H1 (cell line): ENCODE data around the gene IRAK1BP1. TPM values are rescaled to one million over a fixed set of nuclear protein-coding genes. Genes with fewer than 3 reads are reported as not detected.

Source experiments
- CTCF ChIA-PET: fragments of 300-600 bp; sonication (Branson Sonifier 250); formaldehyde crosslinking; loops from one replicate; lab custom pipeline; 2021; ENCODE audit not compliant: partially characterized antibody; lab: Charles Lee
- POLR2A ChIA-PET: fragments of 300-600 bp; sonication (Branson Sonifier 250); formaldehyde crosslinking; loops from one replicate; lab custom pipeline; 2021; ENCODE audit warnings: inconsistent platforms; ENCODE audit not compliant: partially characterized antibody; lab: Charles Lee
- DNase-seq, 2 experiments: peaks; one replicate each; pipeline versions ENCODE4 v3.0.0 to v3.0.0-alpha.2; 2010 to 2022; ENCODE audit warnings: low spot score in 2 of 2, low read depth in 1 of 2, mixed read lengths in 1 of 2
- FAIRE-seq: peaks from 2 replicates; lab custom pipeline; 2011; peaks lifted over from hg19 to GRCh38; lab: Jason Lieb, UNC
- H2AFZ ChIP-seq: 2 replicates; pipeline ENCODE4 v1.8.1; 2012; ENCODE audit warnings: low read length, inconsistent platforms
- H2AK5ac ChIP-seq: 2 replicates; pipeline ENCODE4 v1.6.1; 2013; ENCODE audit warnings: low read depth, low read length
- H2BK120ac ChIP-seq: replicated peaks from 2 replicates; pipeline ENCODE3; 2013; ENCODE audit warnings: low read depth, low read length, inconsistent platforms
- H2BK12ac ChIP-seq: 2 replicates; pipeline ENCODE4 v1.6.1; 2013; ENCODE audit warnings: low read depth, low read length
- H2BK15ac ChIP-seq: 2 replicates; pipeline ENCODE4 v1.6.1; 2013; ENCODE audit warnings: low read length
- H2BK20ac ChIP-seq: 2 replicates; pipeline ENCODE4 v1.6.1; 2013; ENCODE audit warnings: low read length
- H2BK5ac ChIP-seq: 2 replicates; pipeline ENCODE4 v1.6.1; 2013; ENCODE audit warnings: low read depth, low read length
- H3K14ac ChIP-seq: 2 replicates; pipeline ENCODE4 v1.6.1; 2013; ENCODE audit warnings: inconsistent platforms; ENCODE audit not compliant: insufficient read length
- H3K18ac ChIP-seq: 2 replicates; pipeline ENCODE4 v1.6.1; 2013; ENCODE audit warnings: low read length; ENCODE audit errors: extremely low read depth
- H3K23ac ChIP-seq: 2 replicates; pipeline ENCODE4 v1.6.1; 2013; ENCODE audit warnings: inconsistent platforms; ENCODE audit not compliant: insufficient read length
- H3K23me2 ChIP-seq: 2 replicates; pipeline ENCODE4 v1.6.1; 2013; ENCODE audit warnings: low read depth, low read length
- H3K27ac ChIP-seq: 2 replicates; pipeline ENCODE4 v1.6.1; 2011; ENCODE audit warnings: low read depth, low read length, inconsistent platforms
- H3K27me3 ChIP-seq, 4 experiments: replicated peaks in 1 of 4; 1 replicate in 1 of 4; 2 replicates in 3 of 4; pipeline versions ENCODE4 v1.6.1 to v1.8.1; 2011 to 2013; ENCODE audit warnings: low read length in 3 of 4, mild to moderate bottlenecking in 3 of 4, inconsistent platforms in 2 of 4, mixed read lengths in 2 of 4, moderate library complexity in 1 of 4; ENCODE audit not compliant: control insufficient read depth in 3 of 4, insufficient read depth in 3 of 4; ENCODE audit errors: extremely low read depth in 1 of 4
- H3K36me3 ChIP-seq, 4 experiments: 2 replicates each; pipeline versions ENCODE4 v1.6.1 to v1.8.1; 2011 to 2013; ENCODE audit warnings: mild to moderate bottlenecking in 4 of 4, low read length in 3 of 4, moderate library complexity in 2 of 4, control low read depth in 1 of 4, inconsistent platforms in 1 of 4; ENCODE audit not compliant: insufficient read depth in 4 of 4, control insufficient read depth in 2 of 4
- H3K4ac ChIP-seq: replicated peaks from 2 replicates; pipeline ENCODE3; 2013; ENCODE audit warnings: low read length, low read depth, mixed read lengths, inconsistent platforms; ENCODE audit not compliant: insufficient read length
- H3K4me1 ChIP-seq, 4 experiments: replicated peaks in 1 of 4; 1 replicate in 1 of 4; 2 replicates in 3 of 4; pipeline versions ENCODE4 v1.6.1 to v1.8.1; 2011 to 2013; ENCODE audit warnings: low read length in 3 of 4, inconsistent platforms in 2 of 4, mixed read lengths in 1 of 4; ENCODE audit not compliant: insufficient read depth in 4 of 4, control insufficient read depth in 3 of 4
- H3K4me2 ChIP-seq, 2 experiments: 2 replicates each; pipeline versions ENCODE4 v1.6.1 to v1.8.1; 2011 to 2013; ENCODE audit warnings: low read depth in 2 of 2, low read length in 2 of 2, control low read depth in 1 of 2, inconsistent platforms in 1 of 2, mild to moderate bottlenecking in 1 of 2; ENCODE audit not compliant: insufficient read depth in 1 of 2
- H3K4me3 ChIP-seq, 4 experiments: fragments of 200-600, 300-600 bp in 1 of 4; sonication (generic), shearing (Covaris generic), sonication (Bioruptor Twin) in 1 of 4; 2 replicates each; pipeline versions ENCODE4 v1.5.1 to v1.8.1; 2011 to 2016; ENCODE audit warnings: low read length in 4 of 4, low read depth in 3 of 4, control low read depth in 2 of 4, inconsistent platforms in 2 of 4, mild to moderate bottlenecking in 2 of 4, mixed read lengths in 1 of 4, moderate library complexity in 1 of 4; ENCODE audit not compliant: insufficient read depth in 2 of 4; ENCODE audit errors: extremely low read depth in 1 of 4
- H3K56ac ChIP-seq: replicated peaks from 2 replicates; pipeline ENCODE3; 2013; ENCODE audit warnings: low read depth, mild to moderate bottlenecking, mixed read lengths, low read length, inconsistent platforms; ENCODE audit not compliant: insufficient read length
- H3K79me1 ChIP-seq: 2 replicates; pipeline ENCODE4 v1.6.1; 2013; ENCODE audit warnings: low read depth, low read length, control low read depth
- H3K79me2 ChIP-seq, 2 experiments: 2 replicates each; pipeline versions ENCODE4 v1.6.1 to v1.8.1; 2012 to 2013; ENCODE audit warnings: low read length in 2 of 2, mild to moderate bottlenecking in 2 of 2, inconsistent platforms in 1 of 2; ENCODE audit not compliant: insufficient read depth in 2 of 2, control insufficient read depth in 1 of 2
- H3K9ac ChIP-seq, 4 experiments: replicated peaks in 1 of 4; 1 replicate in 1 of 4; 2 replicates in 3 of 4; pipeline versions ENCODE4 v1.6.1 to v1.8.1; 2011 to 2013; ENCODE audit warnings: low read depth in 3 of 4, low read length in 3 of 4, control low read depth in 2 of 4, mild to moderate bottlenecking in 2 of 4, moderate library complexity in 2 of 4, inconsistent platforms in 1 of 4; ENCODE audit errors: extremely low read depth in 1 of 4
- H3K9me3 ChIP-seq, 2 experiments: 2 replicates each; pipeline versions ENCODE4 v1.6.1 to v1.8.1; 2012 to 2013; ENCODE audit warnings: mild to moderate bottlenecking in 2 of 2, moderate library complexity in 2 of 2, control low read depth in 1 of 2, inconsistent platforms in 1 of 2, low read depth in 1 of 2, low read length in 1 of 2, mixed read lengths in 1 of 2; ENCODE audit not compliant: insufficient read depth in 2 of 2
- H4K20me1 ChIP-seq, 2 experiments: replicated peaks in 1 of 2; 2 replicates each; pipeline versions ENCODE3 to v1.8.1; 2011 to 2013; ENCODE audit warnings: inconsistent platforms in 2 of 2, low read length in 2 of 2, mild to moderate bottlenecking in 1 of 2; ENCODE audit not compliant: insufficient read depth in 2 of 2, control insufficient read depth in 1 of 2
- H4K5ac ChIP-seq: 2 replicates; pipeline ENCODE4 v1.6.1; 2013; ENCODE audit warnings: low read length, low read depth, mixed read lengths, inconsistent platforms; ENCODE audit not compliant: insufficient read length
- H4K8ac ChIP-seq: 2 replicates; pipeline ENCODE4 v1.8.0; 2013; ENCODE audit warnings: mild to moderate bottlenecking, moderate library complexity, low read length, inconsistent platforms; ENCODE audit not compliant: insufficient read depth; ENCODE audit errors: extremely low read depth
- H4K91ac ChIP-seq: replicated peaks from 2 replicates; pipeline ENCODE3; 2013; ENCODE audit warnings: low read length, mixed read lengths, inconsistent platforms; ENCODE audit not compliant: insufficient read length
- BRCA1 ChIP-seq: IDR thresholded peaks from 2 replicates; pipeline ENCODE4 v1.6.1; 2012; ENCODE audit warnings: low read depth, low read length, improper control_type of control experiment
- CBX5 ChIP-seq: fragments of 300-800, 300-1000 bp; sonication (generic); IDR thresholded peaks from 2 replicates; pipeline ENCODE4 v1.7.1; 2016; ENCODE audit warnings: antibody characterized with exemption, low read length, low read depth
- EGR1 ChIP-seq: IDR thresholded peaks from 2 replicates; pipeline ENCODE4 v1.6.1; 2011; ENCODE audit warnings: low read depth, low read length, borderline replicate concordance
- KDM1A ChIP-seq: fragments of 200-600, 300-600 bp; sonication (generic); IDR thresholded peaks from 2 replicates; pipeline ENCODE4 v1.7.1; 2016; ENCODE audit warnings: mild to moderate bottlenecking, low read length, borderline replicate concordance
- NRF1 ChIP-seq: IDR thresholded peaks from 2 replicates; pipeline ENCODE4 v1.6.1; 2011; ENCODE audit warnings: mild to moderate bottlenecking, low read depth, low read length, improper control_type of control experiment
- PHF8 ChIP-seq: fragments of 200-600 bp; sonication (generic); conservative IDR thresholded peaks from 2 replicates; pipeline ENCODE4 v1.7.1; 2012; ENCODE audit warnings: low read depth, mild to moderate bottlenecking, inconsistent platforms, low read length, moderate library complexity
- POLR2AphosphoS5 ChIP-seq: IDR thresholded peaks from 2 replicates; pipeline ENCODE4 v1.6.1; 2011; ENCODE audit warnings: low read depth, low read length
- RXRA ChIP-seq: IDR thresholded peaks from 2 replicates; pipeline ENCODE4 v1.6.1; 2011; ENCODE audit warnings: low read depth, mild to moderate bottlenecking, low read length, moderate library complexity; ENCODE audit not compliant: insufficient read depth
- SP1 ChIP-seq: IDR thresholded peaks from 2 replicates; pipeline ENCODE4 v1.6.1; 2011; ENCODE audit warnings: low read depth, low read length
- TAF1 ChIP-seq: IDR thresholded peaks from 2 replicates; pipeline ENCODE4 v1.6.1; 2011; ENCODE audit warnings: mild to moderate bottlenecking, low read depth, low read length
- TEAD4 ChIP-seq: IDR thresholded peaks from 2 replicates; pipeline ENCODE4 v1.6.1; 2012; ENCODE audit warnings: low read depth, low read length, inconsistent platforms, mixed read lengths
- WGBS, 2 experiments: shearing (Covaris generic) in 1 of 2; methylation state at CpG; one replicate each; pipeline versions ENCODE4 v1.1.6 to v1.1.7; 2013 to 2015; ENCODE audit warnings: low lambda C conversion rate in 2 of 2, mixed read lengths in 2 of 2, inconsistent platforms in 1 of 2, low coverage in 1 of 2, missing lambda C conversion rate in 1 of 2; ENCODE audit not compliant: insufficient replicate concordance in 2 of 2, insufficient coverage in 1 of 2, insufficient read length in 1 of 2; ENCODE audit errors: extremely low coverage in 1 of 2, missing lambda C conversion rate in 1 of 2; 5-methylcytosine and 5-hydroxymethylcytosine counted together
- polyA plus RNA-seq, 7 experiments: library from polyadenylated mRNA; depleted of rRNA in 3 of 7; stranded (reverse) in 5 of 7; unstranded in 2 of 7; fragments of >200 nt in 5 of 7; fragments of 200-250 nt in 2 of 7; gene quantifications; 1 replicate in 5 of 7; 2 replicates in 1 of 7; 4 replicates in 1 of 7; pipeline versions ENCODE4 v1.2.1 to v1.2.3, GENCODE V29; 2011 to 2013; ENCODE audit warnings: missing spikeins in 2 of 7, mixed read lengths in 2 of 7
- total RNA-seq: library from RNA; stranded (reverse); fragmentation: NEBNext Ultra II Directional; extraction: Animal tissue kit (Norgen Biotek cat#: 25700); gene quantifications from 2 replicates; pipeline ENCODE4 v1.2.1, GENCODE V29; 2021

IRAK1BP1 gene
- total and polyA plus RNA-seq, 2 of the 8 experiments (the other 6 are each of a cell fraction or from before 2014, with no cell fraction given), result 3.7 to 4.7 TPM

DNA sequence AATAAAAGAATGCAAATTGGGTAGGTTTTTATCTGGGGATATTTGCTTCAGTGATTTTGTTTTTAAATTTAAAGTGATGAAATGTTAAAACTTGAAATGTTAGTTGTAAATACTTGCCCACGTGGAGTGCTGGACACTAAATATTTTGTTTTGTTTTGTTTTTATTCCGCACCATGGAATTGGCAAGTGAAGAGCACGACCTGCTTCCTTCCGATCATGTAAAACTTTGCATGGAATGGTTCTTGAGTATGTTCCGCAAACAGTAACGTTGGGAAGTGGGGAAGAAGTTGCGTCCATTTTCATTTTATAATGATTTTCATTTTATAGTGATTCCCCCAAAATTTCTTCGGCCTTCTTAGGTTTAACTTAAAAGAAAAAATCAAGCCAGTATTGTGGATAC lies 765 bp downstream of the IRAK1BP1 start:
- Histone ChIP-seq H2BK120ac (no peak overlapping the region), H3K9me3 (no peaks in the 10 kb centered on the region), H2BK20ac (no peak overlapping the region), H3K9ac (peak overlapping the region in 3 of 4 experiments; percentile 71 to 87 (median 86); a peak in 6 of 7 replicates), H3K4me3 (peak overlapping the region; percentile 43 to 94 (median 86)), H3K14ac (no peak overlapping the region), H3K36me3 (no peaks in the 10 kb centered on the region; a peak in 1 of 8 replicates), H2BK12ac (no peak overlapping the region), H3K4me1 (no peaks in the 10 kb centered on the region), H4K8ac (no peak overlapping the region), H2BK15ac (no peak overlapping the region), H3K23me2 (peaks cover 3% of the 10 kb centered on the region; the same call in 1 of the 2 replicates), H4K5ac (peak overlapping the region; percentile 0), H4K91ac (no peak overlapping the region), H3K4ac (no peak overlapping the region), H3K56ac (no peak overlapping the region), H3K79me2 (peaks cover 0 to 6% of the 10 kb centered on the region in 2 experiments; a peak in 2 of 4 replicates), H2AFZ (peak overlapping the region; percentile 92; the same call in 1 of the 2 replicates), H2BK5ac (no peak overlapping the region), H3K18ac (no peak overlapping the region), H4K20me1 (no peaks in the 10 kb centered on the region), H3K27ac (peak overlapping the region; percentile 82), H3K4me2 (peak overlapping the region; percentile 67 to 78), H3K27me3 (no peaks in the 10 kb centered on the region), H3K23ac (no peak overlapping the region), H3K79me1 (no peaks in the 10 kb centered on the region), H2AK5ac (no peak overlapping the region)
- TF ChIP-seq TAF1 (no peak), SP1 (no peak), CBX5 (no peak), EGR1 (no peak), PHF8 (no peak), NRF1 (no peak), BRCA1 (no peak), RXRA (no peak), KDM1A (no peak), POLR2AphosphoS5 (no peak), TEAD4 (no peak)
- DNase-seq (no peak), FAIRE-seq (no peak)
- 24% methylated on average over 8 of the region's 8 CpGs; no CpG with 5 or more reads in 1 of the 2 experiments for WGBS, 2 experiments
- ChIA-PET CTCF (no interaction called here), POLR2A (no interaction called here)
